Liver (tissue), 9 donors: Measurements from ENCODE around the gene ASXL2. TPM values are rescaled to one million over a fixed set of nuclear protein-coding genes. Genes with fewer than 3 reads are reported as not detected.

Experiments
- DNase-seq: peaks from one replicate; pipeline ENCODE4 v3.0.0-alpha.2; 2017; ENCODE audit warnings: low spot score
- H3K27ac ChIP-seq, 2 donors: one replicate each; pipeline ENCODE4 v1.7.0; 2013; ENCODE audit warnings: inconsistent platforms in 2 of 2, low read length in 2 of 2, control low read depth in 1 of 2, low read depth in 1 of 2, mild to moderate bottlenecking in 1 of 2
- H3K27me3 ChIP-seq, 4 donors: one replicate each; pipeline versions ENCODE4 v1.6.1 to v1.7.0; 2013; ENCODE audit warnings: low read length in 3 of 4, inconsistent platforms in 1 of 4, mild to moderate bottlenecking in 1 of 4, moderate library complexity in 1 of 4; ENCODE audit not compliant: control insufficient read depth in 4 of 4, insufficient read depth in 4 of 4
- H3K36me3 ChIP-seq, 4 donors: one replicate each; pipeline versions ENCODE4 v1.6.1 to v1.7.0; 2013; ENCODE audit warnings: low read length in 3 of 4, mild to moderate bottlenecking in 3 of 4, low read depth in 1 of 4, moderate library complexity in 1 of 4; ENCODE audit not compliant: control insufficient read depth in 4 of 4, insufficient read depth in 3 of 4
- H3K4me1 ChIP-seq, 4 donors: one replicate each; pipeline versions ENCODE4 v1.6.1 to v1.7.0; 2013; ENCODE audit warnings: low read length in 3 of 4, mild to moderate bottlenecking in 3 of 4, moderate library complexity in 1 of 4; ENCODE audit not compliant: control insufficient read depth in 4 of 4, insufficient read depth in 4 of 4
- H3K4me3 ChIP-seq, 3 donors: one replicate each; pipeline versions ENCODE4 v1.6.1 to v1.7.0; 2013; ENCODE audit warnings: low read length in 3 of 3, control low read depth in 1 of 3, low read depth in 1 of 3, mild to moderate bottlenecking in 1 of 3
- H3K9ac ChIP-seq, 2 donors: one replicate each; pipeline ENCODE4 v1.7.0; 2013; ENCODE audit warnings: low read length in 2 of 2, mild to moderate bottlenecking in 2 of 2, moderate library complexity in 2 of 2, control low read depth in 1 of 2, low read depth in 1 of 2
- H3K9me3 ChIP-seq, 4 donors: one replicate each; pipeline versions ENCODE4 v1.6.1 to v1.7.0; 2013; ENCODE audit warnings: low read length in 3 of 4; ENCODE audit not compliant: control insufficient read depth in 4 of 4
- CTCF ChIP-seq: fragments of 150-350 bp; IDR thresholded peaks from 2 replicates; pipeline ENCODE4 v1.5.1; 2017; ENCODE audit warnings: improper control_type of control experiment, low read depth, low read length; ENCODE audit not compliant: missing input control
- EGR1 ChIP-seq, 2 donors: IDR thresholded peaks; 2 replicates each; pipeline ENCODE4 v1.6.1; 2016 to 2018; ENCODE audit warnings: antibody characterized with exemption in 2 of 2, low read depth in 2 of 2
- FOXA1 ChIP-seq: IDR thresholded peaks from 2 replicates; pipeline ENCODE4 v1.6.1; 2016; ENCODE audit warnings: antibody characterized with exemption
- GABPA ChIP-seq, 2 donors: IDR thresholded peaks in 1 of 2; conservative IDR thresholded peaks in 1 of 2; 2 replicates each; pipeline ENCODE4 v1.6.1; 2016; ENCODE audit warnings: antibody characterized with exemption in 2 of 2, mild to moderate bottlenecking in 1 of 2, moderate library complexity in 1 of 2
- HNF4G ChIP-seq: IDR thresholded peaks from 2 replicates; pipeline ENCODE4 v1.6.1; 2016; ENCODE audit warnings: antibody characterized with exemption
- JUND ChIP-seq, 2 donors: IDR thresholded peaks; 2 replicates each; pipeline ENCODE4 v1.6.1; 2016; ENCODE audit warnings: antibody characterized with exemption in 2 of 2
- NR2F2 ChIP-seq: IDR thresholded peaks from 2 replicates; pipeline ENCODE4 v1.6.1; 2016; ENCODE audit warnings: antibody characterized with exemption
- RAD21 ChIP-seq, 2 donors: IDR thresholded peaks; 2 replicates each; pipeline ENCODE4 v1.6.1; 2016; ENCODE audit warnings: antibody characterized with exemption in 2 of 2, mild to moderate bottlenecking in 2 of 2
- REST ChIP-seq: IDR thresholded peaks from 2 replicates; pipeline ENCODE4 v1.6.1; 2016; ENCODE audit warnings: antibody characterized with exemption, mild to moderate bottlenecking
- RXRA ChIP-seq, 2 donors: IDR thresholded peaks; 2 replicates each; pipeline ENCODE4 v1.6.1; 2017 to 2018; ENCODE audit warnings: antibody characterized with exemption in 2 of 2, mild to moderate bottlenecking in 1 of 2
- TAF1 ChIP-seq: conservative IDR thresholded peaks from 2 replicates; pipeline ENCODE4 v1.6.1; 2016; ENCODE audit warnings: antibody characterized with exemption, mild to moderate bottlenecking
- YY1 ChIP-seq: IDR thresholded peaks from 2 replicates; pipeline ENCODE4 v1.6.1; 2016; ENCODE audit warnings: antibody characterized with exemption, mild to moderate bottlenecking
- WGBS: extraction: QIAGEN DNeasy Blood & Tissue Kit; methylation state at CpG from one replicate; pipeline ENCODE4 v1.1.7; 2013; 5-methylcytosine and 5-hydroxymethylcytosine counted together
- polyA plus RNA-seq, 2 donors: library from polyadenylated mRNA; stranded (reverse) in 1 of 2; unstranded in 1 of 2; fragments of 200-250 nt in 1 of 2; fragments of >200 nt in 1 of 2; fragmentation: Nextera tagmentation in 1 of 2; extraction: Ambion mirVana in 1 of 2; gene quantifications; one replicate each; pipeline versions ENCODE4 v1.2.1 to v1.2.3, GENCODE V29; 2013 to 2015
- total RNA-seq, 2 donors: library from RNA; depleted of rRNA; stranded (reverse); fragments of >200 nt; gene quantifications; one replicate each; pipeline ENCODE4 v1.2.3, GENCODE V29; 2014
- TF ChIP-seq, protein P1 (sequence below): IDR thresholded peaks from 2 replicates; pipeline ENCODE4 v1.6.1; 2016; ENCODE audit warnings: antibody characterized with exemption
- donor health status: healthy.
- donor health status: healthy.
- donor health status: healthy.
- donor health status: healthy.
- donor health status: healthy.

ASXL2 gene
- total and polyA plus RNA-seq, 4 donors = 2.4 to 7.3 (median 4.4) TPM

DNA sequence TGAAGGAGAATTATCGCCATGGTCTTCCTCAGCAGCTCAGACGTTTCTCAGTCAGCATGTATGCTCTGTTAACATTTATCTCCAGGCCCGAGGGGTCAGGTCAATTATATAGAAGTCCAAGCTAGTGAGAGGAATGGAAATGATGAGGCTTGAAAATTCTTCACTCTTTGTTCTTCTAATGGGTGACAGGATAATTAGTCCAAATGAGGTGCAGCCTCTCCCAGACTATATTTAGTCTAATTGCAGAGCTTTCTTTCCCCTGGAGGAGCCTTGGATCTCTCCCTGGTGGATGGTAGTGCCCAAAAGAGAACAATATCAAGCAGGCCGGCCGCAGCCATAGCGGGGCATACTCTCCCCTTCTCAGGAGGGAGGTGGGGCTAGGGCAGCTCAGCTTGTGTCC is 153.5 kb downstream of the ASXL2 start:
- DNase-seq = no peak
- Histone ChIP-seq H3K36me3 (no peaks in the 10 kb centered on the region), H3K9me3 (no peaks in the 10 kb centered on the region), H3K4me1 (no peaks in the 10 kb centered on the region), H3K4me3 (no peak overlapping the region), H3K27ac (no peak overlapping the region), H3K9ac (no peak overlapping the region), H3K27me3 (no peaks in the 10 kb centered on the region)
- WGBS = 94% methylated on average over 6 of the region's 6 CpGs
- TF ChIP-seq TAF1 (no peak), HNF4G (no peak), JUND (IDR thresholded peaks at IDR 0.05) (no peak), NR2F2 (no peak), RAD21 (IDR thresholded peaks at IDR 0.05) (no peak), CTCF (no peak), EGR1 (IDR thresholded peaks at IDR 0.05; ENCODE audit: low read depth in 2 of 2) (no peak), FOXA1 (no peak), REST (no peak), YY1 (no peak), RXRA (IDR thresholded peaks at IDR 0.05) (no peak), GABPA (IDR thresholded peaks at IDR 0.05 in 1 of 2, conservative IDR thresholded peaks at IDR 0.05 in 1 of 2) (no peak)
- TF ChIP-seq, protein P1, sequence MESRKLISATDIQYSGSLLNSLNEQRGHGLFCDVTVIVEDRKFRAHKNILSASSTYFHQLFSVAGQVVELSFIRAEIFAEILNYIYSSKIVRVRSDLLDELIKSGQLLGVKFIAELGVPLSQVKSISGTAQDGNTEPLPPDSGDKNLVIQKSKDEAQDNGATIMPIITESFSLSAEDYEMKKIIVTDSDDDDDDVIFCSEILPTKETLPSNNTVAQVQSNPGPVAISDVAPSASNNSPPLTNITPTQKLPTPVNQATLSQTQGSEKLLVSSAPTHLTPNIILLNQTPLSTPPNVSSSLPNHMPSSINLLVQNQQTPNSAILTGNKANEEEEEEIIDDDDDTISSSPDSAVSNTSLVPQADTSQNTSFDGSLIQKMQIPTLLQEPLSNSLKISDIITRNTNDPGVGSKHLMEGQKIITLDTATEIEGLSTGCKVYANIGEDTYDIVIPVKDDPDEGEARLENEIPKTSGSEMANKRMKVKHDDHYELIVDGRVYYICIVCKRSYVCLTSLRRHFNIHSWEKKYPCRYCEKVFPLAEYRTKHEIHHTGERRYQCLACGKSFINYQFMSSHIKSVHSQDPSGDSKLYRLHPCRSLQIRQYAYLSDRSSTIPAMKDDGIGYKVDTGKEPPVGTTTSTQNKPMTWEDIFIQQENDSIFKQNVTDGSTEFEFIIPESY = no peak

DNA sequence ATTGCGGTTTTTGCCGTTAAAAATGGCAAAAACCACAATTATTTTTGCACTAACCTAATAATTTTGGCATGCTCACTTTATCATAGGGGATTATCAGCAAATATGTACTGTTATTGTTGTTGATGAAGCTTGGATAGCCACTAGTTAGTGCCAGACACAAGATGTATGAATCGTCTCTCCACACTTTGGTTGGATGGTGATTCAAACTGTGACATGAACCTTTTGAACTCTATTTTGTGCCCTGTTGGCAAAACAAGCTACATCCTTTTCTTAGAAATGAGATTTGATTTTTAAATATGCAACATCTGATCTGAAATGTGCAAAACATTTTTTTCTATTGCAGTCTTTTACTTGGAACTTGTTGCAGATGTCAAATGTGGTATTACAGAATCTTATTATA is 156.1 kb downstream of the ASXL2 start:
- Histone ChIP-seq H3K27me3 (no peaks in the 10 kb centered on the region), H3K9me3 (no peaks in the 10 kb centered on the region), H3K27ac (no peak overlapping the region), H3K4me1 (no peaks in the 10 kb centered on the region), H3K36me3 (no peaks in the 10 kb centered on the region), H3K9ac (no peak overlapping the region), H3K4me3 (no peak overlapping the region)
- DNase-seq = no peak
- WGBS = 83% methylated on average over 3 of the region's 3 CpGs
- no peak for TF ChIP-seq RAD21 (IDR thresholded peaks at IDR 0.05)
- TF ChIP-seq TAF1 = no peak
- no peak for TF ChIP-seq GABPA (IDR thresholded peaks at IDR 0.05 in 1 of 2, conservative IDR thresholded peaks at IDR 0.05 in 1 of 2)
- no peak for TF ChIP-seq REST
- no peak for TF ChIP-seq RXRA (IDR thresholded peaks at IDR 0.05)
- no peak for TF ChIP-seq CTCF
- TF ChIP-seq NR2F2 = no peak
